ENCODE measurements around the gene SLC17A9.

DNA sequence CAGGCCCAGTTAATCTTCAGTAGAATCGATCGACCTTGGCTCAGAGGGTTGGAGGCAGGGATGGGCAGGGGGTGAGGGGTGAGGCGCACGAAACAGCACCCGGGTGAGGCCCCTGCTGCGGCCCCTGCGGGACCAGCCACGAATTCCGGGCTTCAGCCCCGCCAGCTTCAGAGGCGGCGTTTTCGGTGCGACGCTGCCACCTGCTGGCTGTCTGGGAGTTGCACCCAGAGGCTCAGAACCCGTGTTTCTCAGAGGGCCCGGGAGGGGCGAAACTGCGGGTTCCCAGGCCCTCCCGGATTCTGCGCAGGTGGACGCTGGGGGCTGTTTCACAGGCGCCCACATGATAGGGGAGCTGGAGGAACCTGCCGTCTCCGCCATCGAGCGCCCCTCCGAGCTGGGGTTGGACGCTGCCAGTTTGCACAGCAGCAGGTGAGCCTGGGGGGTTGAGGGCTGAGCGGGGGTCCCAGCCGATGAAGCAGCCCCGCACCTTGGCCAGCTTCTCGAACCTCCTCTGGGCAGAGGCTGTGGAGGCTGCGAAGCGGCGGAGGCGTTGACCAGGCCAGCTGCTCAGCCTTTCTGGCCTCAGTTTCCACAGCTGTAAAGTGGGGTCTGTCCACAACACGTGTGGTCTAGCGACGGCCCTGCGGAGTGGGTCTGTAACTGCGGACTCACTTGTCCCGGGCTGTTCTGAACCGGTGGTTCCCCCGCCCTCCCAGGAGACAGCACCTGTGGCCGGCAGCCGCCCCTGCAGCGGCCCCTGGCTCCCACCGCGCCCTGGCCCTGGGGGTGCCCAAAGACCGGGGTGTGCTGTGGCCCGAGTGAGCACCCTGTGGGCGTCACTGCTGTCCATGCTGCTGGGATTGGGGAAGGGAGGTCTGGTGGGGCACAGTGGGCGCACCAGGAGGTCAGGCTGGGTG, 56.8 kb downstream of the SLC17A9 start:
- TF ChIP-seq, protein P1, sequence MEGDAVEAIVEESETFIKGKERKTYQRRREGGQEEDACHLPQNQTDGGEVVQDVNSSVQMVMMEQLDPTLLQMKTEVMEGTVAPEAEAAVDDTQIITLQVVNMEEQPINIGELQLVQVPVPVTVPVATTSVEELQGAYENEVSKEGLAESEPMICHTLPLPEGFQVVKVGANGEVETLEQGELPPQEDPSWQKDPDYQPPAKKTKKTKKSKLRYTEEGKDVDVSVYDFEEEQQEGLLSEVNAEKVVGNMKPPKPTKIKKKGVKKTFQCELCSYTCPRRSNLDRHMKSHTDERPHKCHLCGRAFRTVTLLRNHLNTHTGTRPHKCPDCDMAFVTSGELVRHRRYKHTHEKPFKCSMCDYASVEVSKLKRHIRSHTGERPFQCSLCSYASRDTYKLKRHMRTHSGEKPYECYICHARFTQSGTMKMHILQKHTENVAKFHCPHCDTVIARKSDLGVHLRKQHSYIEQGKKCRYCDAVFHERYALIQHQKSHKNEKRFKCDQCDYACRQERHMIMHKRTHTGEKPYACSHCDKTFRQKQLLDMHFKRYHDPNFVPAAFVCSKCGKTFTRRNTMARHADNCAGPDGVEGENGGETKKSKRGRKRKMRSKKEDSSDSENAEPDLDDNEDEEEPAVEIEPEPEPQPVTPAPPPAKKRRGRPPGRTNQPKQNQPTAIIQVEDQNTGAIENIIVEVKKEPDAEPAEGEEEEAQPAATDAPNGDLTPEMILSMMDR (IDR thresholded peaks at IDR 0.05; ENCODE audit: insufficient read depth, low read depth, low read length) = peak; percentile 58
- TF ChIP-seq EZH2 (IDR thresholded peaks at IDR 0.05; ENCODE audit: insufficient read depth, low read length) = no peak
